ENCODE results near the gene C4BPA. TPM values are rescaled to one million over a fixed set of nuclear protein-coding genes. Genes with fewer than 3 reads are reported as not detected.

Gene C4BPA
- total and polyA plus RNA-seq, 10 of the 15 experiments (the other 5 are each of a cell fraction or from before 2014, with no cell fraction given), result 0.31 TPM; not detected in 9

GRCh38 chr1:207145401-207146058 lies 41.5 kb downstream of the C4BPA start (continued):
- no peak for TF ChIP-seq MAX (IDR thresholded peaks at IDR 0.05; ENCODE audit: low read depth, low read length)
- TF ChIP-seq REST (IDR thresholded peaks at IDR 0.05; ENCODE audit: low read depth, low read length), result no peak
- no peak for TF ChIP-seq NR2F1 (conservative IDR thresholded peaks at IDR 0.05)

- H2AFZ ChIP-seq (ENCODE audit: control insufficient read depth, low read depth, low read length), result no peak overlapping the region
- no peak for DNase-seq (ENCODE audit: low read depth, low spot score)
- H3K79me2 ChIP-seq (ENCODE audit: control insufficient read depth, insufficient read depth, low read length), result no peaks in the 10 kb centered on the region
- intact Hi-C loops (cut with micrococcal nuclease; ENCODE audit: unreplicated experiment), result no loop called here
- no peak overlapping the region for H3K9ac ChIP-seq (ENCODE audit: control insufficient read depth, insufficient read depth, low read length)
- BruUV-seq (replicated peaks), result no TSS peak
- H3K4me3 ChIP-seq, result no peak overlapping the region
- H3K4me2 ChIP-seq (ENCODE audit: control insufficient read depth, insufficient read depth), result no peak overlapping the region
- no peaks in the 10 kb centered on the region for H4K20me1 ChIP-seq (ENCODE audit: control insufficient read depth, insufficient read depth)
- no peaks in the 10 kb centered on the region; a peak in 1 of 4 replicates for H3K27me3 ChIP-seq (replicated peaks in 1 of 2; ENCODE audit: control insufficient read depth in 2 of 2, insufficient read depth in 2 of 2, low read length in 1 of 2)
- RAD21 ChIA-PET (ENCODE audit: unreplicated experiment), result no interaction called here
- peaks cover 1% of the 10 kb centered on the region; the same call in 1 of the 3 replicates for H3K9me3 ChIP-seq (replicated peaks; ENCODE audit: control insufficient read depth, insufficient read depth, low read length)
- no peak for ATAC-seq
- SMC1A ChIA-PET (ENCODE audit: uncharacterized antibody, unreplicated experiment), result interaction anchor here (1.1 kb wide), 2 partner anchors 11 to 36 kb away, joined by 3 to 4 read pairs; no protein-coding TSS in a partner anchor
- no peak overlapping the region for H3K27ac ChIP-seq (ENCODE audit: control insufficient read depth, insufficient read depth)
- H3K4me1 ChIP-seq (ENCODE audit: control insufficient read depth, insufficient read depth, low read length), result no peaks in the 10 kb centered on the region
- POLR2A ChIA-PET, result no interaction called here
- CTCF ChIA-PET, result interaction anchor here (0.7 kb wide), 1 partner anchor 371 kb away, joined by 3 read pairs; no protein-coding TSS in a partner anchor
- FAIRE-seq, result no peak
- H3K36me3 ChIP-seq (ENCODE audit: control insufficient read depth in 2 of 2, insufficient read depth in 2 of 2, low read length in 1 of 2), result no peaks in the 10 kb centered on the region
- in situ Hi-C loops (cut with MboI), result no loop called here
- TF ChIP-seq REST (IDR thresholded peaks at IDR 0.05; ENCODE audit: low read depth, low read length), result no peak
- TF ChIP-seq YBX1 (IDR thresholded peaks at IDR 0.05), result no peak
- TF ChIP-seq CBX3 (IDR thresholded peaks at IDR 0.05; ENCODE audit: borderline replicate concordance, low read depth), result no peak
- no peak for TF ChIP-seq YY1 (IDR thresholded peaks at IDR 0.05; ENCODE audit: low read depth, low read length)
- TF ChIP-seq TAF1 (IDR thresholded peaks at IDR 0.05; ENCODE audit: borderline replicate concordance, low read depth, low read length), result no peak
- no peak for TF ChIP-seq SREBF2 (IDR thresholded peaks at IDR 0.05; ENCODE audit: low read length)
- TF ChIP-seq CTCF (IDR thresholded peaks at IDR 0.05 in 2 of 3, conservative IDR thresholded peaks at IDR 0.05 in 1 of 3; ENCODE audit: control insufficient read depth in 2 of 3, extremely low read depth in 1 of 3, insufficient read depth in 1 of 3, low read depth in 3 of 3, low read length in 3 of 3), result no peak
- TF ChIP-seq ATF3 (IDR thresholded peaks at IDR 0.05; ENCODE audit: borderline replicate concordance, extremely low read depth, low read depth, low read length), result no peak
- no peak for TF ChIP-seq CHD2 (IDR thresholded peaks at IDR 0.05; ENCODE audit: borderline replicate concordance, low read depth, low read length)
- no peak for TF ChIP-seq ZNF207 (IDR thresholded peaks at IDR 0.05; ENCODE audit: borderline replicate concordance)
Observed at GRCh38 chr1:207151920-207152319, 47.9 kb downstream of the C4BPA start.
